ENCODE measurements around the gene GAPDHS. TPM values are rescaled to one million over a fixed set of nuclear protein-coding genes. Genes with fewer than 3 reads are reported as not detected.
A peak's percentile ranks its signal among the peaks of the same experiment; 100 is the strongest.

GAPDHS gene
- total and polyA plus RNA-seq, 2 of the 13 experiments (the other 11 are each of a cell fraction or from before 2014, with no cell fraction given) = not detected

GRCh38 chr19:35552534-35553384 lies 19.5 kb downstream of the GAPDHS start (continued):
- peak; percentile 46; the same call in 1 of the 2 replicates for TF ChIP-seq THRA (CRISPR knock-in tag; IDR thresholded peaks at IDR 0.05; ENCODE audit: borderline replicate concordance)
- TF ChIP-seq SMAD9 (CRISPR knock-in tag; IDR thresholded peaks at IDR 0.05) = no peak
- TF ChIP-seq GLI4 (CRISPR knock-in tag; IDR thresholded peaks at IDR 0.05; ENCODE audit: borderline replicate concordance) = no peak
- TF ChIP-seq ZNF432 (CRISPR knock-in tag; IDR thresholded peaks at IDR 0.05; ENCODE audit: borderline replicate concordance) = no peak
- TF ChIP-seq ZNF263 (CRISPR knock-in tag; IDR thresholded peaks at IDR 0.05) = 0 out of 2 replicates have a peak, but pooled peaks have one; percentile 22
- peak; percentile 54; the same call in 1 of the 2 replicates for TF ChIP-seq RXRB (CRISPR knock-in tag; IDR thresholded peaks at IDR 0.05; ENCODE audit: borderline replicate concordance)
- peak; percentile 33; the same call in 1 of the 2 replicates for TF ChIP-seq FOXA3 (CRISPR knock-in tag; IDR thresholded peaks at IDR 0.05)
- no peak for TF ChIP-seq SP2 (CRISPR knock-in tag; IDR thresholded peaks at IDR 0.05)
- peak; percentile 57; the same call in 1 of the 2 replicates for TF ChIP-seq ZNF646 (CRISPR knock-in tag; IDR thresholded peaks at IDR 0.05)
